Right atrium auricular region (tissue), 2 donors: Measurements from ENCODE around the gene DIMT1. TPM values are rescaled to one million over a fixed set of nuclear protein-coding genes. Genes with fewer than 3 reads are reported as not detected.

Source experiments
- DNase-seq: peaks from one replicate; pipeline ENCODE4 v3.0.0-alpha.2; 2019; ENCODE audit warnings: low spot score
- H3K27ac ChIP-seq, 2 donors: fragments of 200-600 bp; sonication (generic); 1 replicate in 1 of 2; 2 replicates in 1 of 2; pipeline ENCODE4 v1.5.1; 2016 to 2019
- H3K27me3 ChIP-seq, 2 donors: fragments of 200-600 bp; sonication (generic); one replicate each; pipeline versions ENCODE4 v1.5.1 to v1.6.0; 2017 to 2019
- H3K36me3 ChIP-seq: fragments of 200-600 bp; sonication (generic); one replicate; pipeline ENCODE4 v1.5.1; 2016
- H3K4me1 ChIP-seq, 2 donors: fragments of 200-600 bp; sonication (generic); one replicate each; pipeline versions ENCODE4 v1.5.1 to v1.6.0; 2017 to 2019
- H3K4me3 ChIP-seq, 2 donors: fragments of 200-600 bp; sonication (generic); 1 replicate in 1 of 2; 2 replicates in 1 of 2; pipeline ENCODE4 v1.5.1; 2017 to 2019; ENCODE audit warnings: mild to moderate bottlenecking in 1 of 2, moderate library complexity in 1 of 2
- H3K9me3 ChIP-seq, 2 donors: fragments of 200-600 bp; sonication (generic); one replicate each; pipeline ENCODE4 v1.5.1; 2019
- total RNA-seq, 2 donors: library from RNA; depleted of rRNA; stranded (reverse); fragments of >200 nt; gene quantifications; one replicate each; pipeline ENCODE4 v1.1.0, GENCODE V29; 2016
- TF ChIP-seq, protein P1 (sequence below), 2 donors: fragments of 200-600 bp; sonication (generic); IDR thresholded peaks; one replicate each; pipeline ENCODE4 v1.5.1; 2019; ENCODE audit warnings: antibody characterized with exemption in 2 of 2

The DIMT1 gene
- total RNA-seq, 2 donors from 2014 or later, result 23.0 to 25.1 TPM

DNA sequence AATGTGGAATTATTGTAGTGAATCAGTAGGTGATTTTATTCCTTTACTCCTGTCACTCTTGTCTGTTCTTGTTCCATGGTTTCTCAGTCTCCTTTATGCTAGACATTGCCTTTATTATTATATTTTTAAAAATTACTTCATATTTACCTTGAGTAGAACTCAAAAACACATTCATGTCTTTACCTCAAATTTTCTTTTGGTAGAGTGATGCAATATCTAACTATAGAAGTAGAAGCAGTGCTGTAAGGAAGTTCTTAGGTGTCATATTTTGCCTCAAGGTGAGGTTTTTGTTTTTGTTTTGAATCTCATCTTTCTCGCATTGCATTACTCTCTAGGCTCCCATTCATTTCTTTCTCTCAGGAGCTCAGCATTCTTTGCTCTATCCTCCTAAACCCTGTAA is 21.1 kb upstream of the DIMT1 start:
- H3K36me3 ChIP-seq, result no peaks in the 10 kb centered on the region
- H3K27ac ChIP-seq, result no peak overlapping the region
- DNase-seq, result no peak
- H3K27me3 ChIP-seq, result no peaks in the 10 kb centered on the region
- no peaks in the 10 kb centered on the region for H3K9me3 ChIP-seq
- H3K4me1 ChIP-seq, result peaks cover 0 to 10% of the 10 kb centered on the region in 2 donors
- TF ChIP-seq, protein P1, sequence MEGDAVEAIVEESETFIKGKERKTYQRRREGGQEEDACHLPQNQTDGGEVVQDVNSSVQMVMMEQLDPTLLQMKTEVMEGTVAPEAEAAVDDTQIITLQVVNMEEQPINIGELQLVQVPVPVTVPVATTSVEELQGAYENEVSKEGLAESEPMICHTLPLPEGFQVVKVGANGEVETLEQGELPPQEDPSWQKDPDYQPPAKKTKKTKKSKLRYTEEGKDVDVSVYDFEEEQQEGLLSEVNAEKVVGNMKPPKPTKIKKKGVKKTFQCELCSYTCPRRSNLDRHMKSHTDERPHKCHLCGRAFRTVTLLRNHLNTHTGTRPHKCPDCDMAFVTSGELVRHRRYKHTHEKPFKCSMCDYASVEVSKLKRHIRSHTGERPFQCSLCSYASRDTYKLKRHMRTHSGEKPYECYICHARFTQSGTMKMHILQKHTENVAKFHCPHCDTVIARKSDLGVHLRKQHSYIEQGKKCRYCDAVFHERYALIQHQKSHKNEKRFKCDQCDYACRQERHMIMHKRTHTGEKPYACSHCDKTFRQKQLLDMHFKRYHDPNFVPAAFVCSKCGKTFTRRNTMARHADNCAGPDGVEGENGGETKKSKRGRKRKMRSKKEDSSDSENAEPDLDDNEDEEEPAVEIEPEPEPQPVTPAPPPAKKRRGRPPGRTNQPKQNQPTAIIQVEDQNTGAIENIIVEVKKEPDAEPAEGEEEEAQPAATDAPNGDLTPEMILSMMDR (IDR thresholded peaks at IDR 0.05), result no peak
- H3K4me3 ChIP-seq, result no peak overlapping the region

DNA sequence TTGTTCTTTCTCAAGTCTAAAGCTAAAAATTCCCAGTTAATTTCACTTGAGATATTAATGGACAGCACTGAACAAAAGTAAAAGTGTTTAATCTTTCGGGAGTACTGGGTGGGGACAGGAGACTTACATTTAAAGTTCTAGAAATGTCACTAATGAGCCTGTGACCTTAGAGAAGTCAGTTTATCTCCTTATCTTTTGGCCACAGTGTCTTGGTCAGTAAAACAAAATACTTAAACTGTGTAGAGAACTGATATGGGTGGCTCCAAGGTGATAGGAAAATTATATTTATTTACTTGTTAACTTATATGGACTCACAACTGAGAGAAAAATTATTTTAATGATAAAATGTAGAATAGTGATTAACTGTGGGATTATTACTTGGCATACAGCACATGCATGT is 17.7 kb upstream of the DIMT1 start:
- H3K4me3 ChIP-seq, result no peak overlapping the region
- H3K36me3 ChIP-seq, result no peaks in the 10 kb centered on the region
- H3K9me3 ChIP-seq, result no peaks in the 10 kb centered on the region
- no peak overlapping the region for H3K27ac ChIP-seq
- DNase-seq, result no peak
- no peaks in the 10 kb centered on the region for H3K27me3 ChIP-seq
- TF ChIP-seq, protein P1 (IDR thresholded peaks at IDR 0.05), result no peak
- peaks cover 0 to 10% of the 10 kb centered on the region in 2 donors for H3K4me1 ChIP-seq

DNA sequence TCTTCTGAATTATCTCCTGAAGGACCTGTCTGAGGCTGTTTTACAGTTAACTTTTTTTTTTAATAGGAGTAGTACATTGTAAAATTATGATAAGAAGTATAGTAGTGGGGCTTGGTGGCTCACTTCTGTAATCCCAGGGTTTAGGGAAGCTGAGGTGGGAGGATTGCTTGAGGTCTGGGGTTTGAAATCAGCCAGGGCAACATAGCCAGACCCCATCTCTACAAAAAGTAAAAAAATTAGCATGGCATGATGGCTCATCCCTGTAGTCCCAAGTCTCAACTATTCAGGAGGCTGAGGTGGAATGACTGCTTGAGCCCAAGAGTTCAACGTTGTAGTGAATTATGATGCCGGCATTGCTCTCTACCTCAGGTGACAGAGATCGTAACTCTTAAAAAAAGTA is 15.9 kb upstream of the DIMT1 start:
- Histone ChIP-seq H3K9me3 (no peaks in the 10 kb centered on the region), H3K36me3 (no peaks in the 10 kb centered on the region), H3K4me1 (peaks cover 0 to 10% of the 10 kb centered on the region in 2 donors), H3K27me3 (no peaks in the 10 kb centered on the region), H3K27ac (peak overlapping the region in 1 of 2 donors; percentile 77), H3K4me3 (no peak overlapping the region)
- TF ChIP-seq, protein P1 (IDR thresholded peaks at IDR 0.05), result no peak
- DNase-seq, result no peak

DNA sequence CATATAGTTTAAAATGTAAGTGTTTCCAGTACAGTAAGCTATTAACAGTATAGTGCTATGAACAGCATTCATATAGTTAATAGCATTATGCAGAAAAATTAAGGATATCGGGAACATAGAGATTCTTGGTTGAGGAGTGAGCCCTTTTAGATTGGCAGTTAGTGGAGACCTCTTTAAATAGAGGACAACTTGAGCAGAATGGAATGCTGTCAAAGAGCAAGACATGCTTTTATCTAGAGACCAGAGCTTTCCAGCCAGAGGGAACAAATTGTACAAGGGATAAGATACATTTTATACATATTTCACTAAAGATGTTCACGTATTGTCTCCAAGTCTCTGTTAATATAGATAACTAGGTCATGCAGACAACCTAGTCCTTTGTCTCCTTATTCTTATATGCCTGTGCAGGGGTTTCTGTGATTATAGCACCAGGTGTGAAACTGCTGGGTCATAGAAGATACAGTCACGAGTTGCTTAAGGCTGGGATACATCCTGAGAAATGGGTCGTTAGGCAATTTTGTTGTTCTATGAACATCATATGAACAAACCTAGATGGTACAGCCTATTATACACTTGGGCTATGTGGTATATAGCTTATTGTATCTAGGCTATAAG is 14.9 kb upstream of the DIMT1 start:
- Histone ChIP-seq H3K4me3 (no peak overlapping the region), H3K27me3 (no peaks in the 10 kb centered on the region), H3K36me3 (no peaks in the 10 kb centered on the region), H3K9me3 (no peaks in the 10 kb centered on the region), H3K4me1 (peaks cover 0 to 17% of the 10 kb centered on the region in 2 donors), H3K27ac (peak overlapping the region in 1 of 2 donors; percentile 77)
- TF ChIP-seq, protein P1 (IDR thresholded peaks at IDR 0.05), result no peak
- DNase-seq, result no peak

DNA sequence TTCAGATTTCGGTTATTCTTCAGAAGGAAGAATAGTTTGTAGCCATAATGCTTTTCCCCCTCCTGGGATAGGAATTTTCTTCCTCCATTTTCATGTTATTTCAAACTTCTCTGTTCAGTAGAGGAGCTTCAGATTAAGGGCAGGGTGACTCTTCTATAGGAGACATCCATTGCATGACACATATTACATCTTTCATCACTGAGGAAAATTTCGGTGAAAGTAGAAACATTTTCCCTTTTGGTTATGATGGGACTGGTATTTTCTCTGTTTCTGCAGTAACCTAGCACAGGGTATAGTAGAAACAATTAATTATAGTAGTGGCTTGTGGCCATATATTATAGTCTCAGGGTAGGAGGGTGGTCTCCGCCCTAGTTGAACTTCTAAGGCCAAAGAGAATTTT is 10.0 kb upstream of the DIMT1 start:
- no peaks in the 10 kb centered on the region for H3K27me3 ChIP-seq
- H3K4me1 ChIP-seq, result peaks cover 0 to 14% of the 10 kb centered on the region in 2 donors
- TF ChIP-seq, protein P1 (IDR thresholded peaks at IDR 0.05), result no peak
- no peak overlapping the region for H3K27ac ChIP-seq
- H3K36me3 ChIP-seq, result no peaks in the 10 kb centered on the region
- H3K4me3 ChIP-seq, result peak overlapping the region in 1 of 2 donors; percentile 96
- no peak for DNase-seq
- H3K9me3 ChIP-seq, result no peaks in the 10 kb centered on the region
